ENCODE data around the gene NRXN3. TPM values are rescaled to one million over a fixed set of nuclear protein-coding genes. Genes with fewer than 3 reads are reported as not detected.

NRXN3 gene
- total RNA-seq, 1 experiment from 2014 or later: 1.1 TPM

- Histone ChIP-seq H3K36me3 (ENCODE audit: low read depth, low read length) (no peaks in the 10 kb centered on the region), H3K4me1 (ENCODE audit: insufficient read depth, low read length) (no peaks in the 10 kb centered on the region), H3K4me3 (ENCODE audit: low read length) (no peak overlapping the region), H3K27ac (ENCODE audit: low read length) (no peak overlapping the region), H4K20me1 (ENCODE audit: low read length) (no peaks in the 10 kb centered on the region), H3K27me3 (ENCODE audit: low read length) (no peaks in the 10 kb centered on the region), H3K9me2 (replicated peaks; ENCODE audit: low read length) (no peaks in the 10 kb centered on the region), H3F3A (ENCODE audit: low read length, unreplicated experiment) (no peaks in the 10 kb centered on the region), H3K4me2 (ENCODE audit: low read length) (no peak overlapping the region), H2AFZ (ENCODE audit: low read length) (no peak overlapping the region), H3K79me2 (ENCODE audit: low read length) (no peaks in the 10 kb centered on the region), H3K9ac (ENCODE audit: low read length) (no peak overlapping the region), H3K9me3 (ENCODE audit: low read length) (no peaks in the 10 kb centered on the region)
- no TSS peak for BruUV-seq (replicated peaks)
- no peak for ATAC-seq
- CTCF ChIA-PET: interaction anchor here (0.5 kb wide), 1 partner anchor 427 kb away, joined by 4 read pairs; no protein-coding TSS in a partner anchor
- peak; percentile 2 for DNase-seq
- TF ChIP-seq EZH2phosphoT487 (IDR thresholded peaks at IDR 0.05; ENCODE audit: borderline replicate concordance, low read length): no peak
- intact Hi-C loops (cut with micrococcal nuclease): no loop called here
- POLR2A ChIA-PET (ENCODE audit: unreplicated experiment): no interaction called here
Observed at GRCh38 chr14:79702197-79702596, 1532.0 kb downstream of the NRXN3 start.

GRCh38 chr14:79703209-79703608 is 1533.0 kb downstream of the NRXN3 start:
- CTCF ChIA-PET: no interaction called here
- intact Hi-C loops (cut with micrococcal nuclease): no loop called here

GRCh38 chr14:79704041-79704807 is 1534.1 kb downstream of the NRXN3 start:
- POLR2A ChIA-PET (ENCODE audit: unreplicated experiment): no interaction called here
- Histone ChIP-seq H3K9me2 (replicated peaks; ENCODE audit: low read length) (no peaks in the 10 kb centered on the region), H3K4me3 (ENCODE audit: low read length) (no peak overlapping the region), H3K9me3 (ENCODE audit: low read length) (no peaks in the 10 kb centered on the region), H3K36me3 (ENCODE audit: low read depth, low read length) (no peaks in the 10 kb centered on the region), H3K4me1 (ENCODE audit: insufficient read depth, low read length) (peaks cover 8% of the 10 kb centered on the region), H3K4me2 (ENCODE audit: low read length) (no peak overlapping the region), H3K27ac (ENCODE audit: low read length) (no peak overlapping the region), H4K20me1 (ENCODE audit: low read length) (no peaks in the 10 kb centered on the region), H3F3A (ENCODE audit: low read length, unreplicated experiment) (no peaks in the 10 kb centered on the region), H3K79me2 (ENCODE audit: low read length) (no peaks in the 10 kb centered on the region), H3K27me3 (ENCODE audit: low read length) (no peaks in the 10 kb centered on the region), H2AFZ (ENCODE audit: low read length) (no peak overlapping the region), H3K9ac (ENCODE audit: low read length) (no peak overlapping the region)
- no TSS peak for BruUV-seq (replicated peaks)
- intact Hi-C loops (cut with micrococcal nuclease): no loop called here
- DNase-seq (no peak), ATAC-seq (no peak)
- TF ChIP-seq CTCF (conservative IDR thresholded peaks at IDR 0.05; ENCODE audit: low read depth, low read length) (no peak), EZH2phosphoT487 (IDR thresholded peaks at IDR 0.05; ENCODE audit: borderline replicate concordance, low read length) (no peak), EZH2 (IDR thresholded peaks at IDR 0.05; ENCODE audit: low read length, unreplicated experiment) (no peak)
- CTCF ChIA-PET: no interaction called here

More at GRCh38 chr14:79703209-79703608, 1533.0 kb downstream of the NRXN3 start:
- H3K79me2 ChIP-seq (ENCODE audit: low read length): no peaks in the 10 kb centered on the region
- POLR2A ChIA-PET (ENCODE audit: unreplicated experiment): no interaction called here
- no peak for ATAC-seq
- no peaks in the 10 kb centered on the region for H3K9me3 ChIP-seq (ENCODE audit: low read length)
- no peaks in the 10 kb centered on the region for H4K20me1 ChIP-seq (ENCODE audit: low read length)
- H3K9me2 ChIP-seq (replicated peaks; ENCODE audit: low read length): no peaks in the 10 kb centered on the region
- no peak overlapping the region for H3K4me2 ChIP-seq (ENCODE audit: low read length)
- no peaks in the 10 kb centered on the region for H3F3A ChIP-seq (ENCODE audit: low read length, unreplicated experiment)
- no peak for TF ChIP-seq CTCF (conservative IDR thresholded peaks at IDR 0.05; ENCODE audit: low read depth, low read length)
- TF ChIP-seq EZH2phosphoT487 (IDR thresholded peaks at IDR 0.05; ENCODE audit: borderline replicate concordance, low read length): no peak
- no peak for TF ChIP-seq EZH2 (IDR thresholded peaks at IDR 0.05; ENCODE audit: low read length, unreplicated experiment)
- no peaks in the 10 kb centered on the region for H3K27me3 ChIP-seq (ENCODE audit: low read length)
- H3K9ac ChIP-seq (ENCODE audit: low read length): no peak overlapping the region
- H3K4me1 ChIP-seq (ENCODE audit: insufficient read depth, low read length): no peaks in the 10 kb centered on the region
- no peak overlapping the region for H3K4me3 ChIP-seq (ENCODE audit: low read length)
- no TSS peak for BruUV-seq (replicated peaks)
- no peak overlapping the region for H3K27ac ChIP-seq (ENCODE audit: low read length)
- H3K36me3 ChIP-seq (ENCODE audit: low read depth, low read length): no peaks in the 10 kb centered on the region
- H2AFZ ChIP-seq (ENCODE audit: low read length): no peak overlapping the region
- DNase-seq: no peak
